HUES48 (cell line): ENCODE data around the gene TRIM37.
A peak's percentile ranks its signal among the peaks of the same experiment; 100 is the strongest.

Source experiments
- H3K27ac ChIP-seq: one replicate; pipeline ENCODE4 v1.7.0; 2013; ENCODE audit warnings: low read depth, low read length, inconsistent platforms
- H3K27me3 ChIP-seq: 2 replicates; pipeline ENCODE4 v1.6.1; 2013; ENCODE audit warnings: mild to moderate bottlenecking, low read length; ENCODE audit not compliant: control insufficient read depth, insufficient read depth
- H3K36me3 ChIP-seq: 2 replicates; pipeline ENCODE4 v1.6.1; 2013; ENCODE audit warnings: low read length; ENCODE audit not compliant: control insufficient read depth, insufficient read depth
- H3K4me1 ChIP-seq: 2 replicates; pipeline ENCODE4 v1.6.1; 2013; ENCODE audit warnings: mild to moderate bottlenecking, low read length; ENCODE audit not compliant: control insufficient read depth, insufficient read depth
- H3K4me3 ChIP-seq: 2 replicates; pipeline ENCODE4 v1.5.1; 2013; ENCODE audit warnings: mild to moderate bottlenecking, low read depth, low read length
- H3K9ac ChIP-seq: 2 replicates; pipeline ENCODE4 v1.6.1; 2013; ENCODE audit warnings: mild to moderate bottlenecking, low read depth, low read length, moderate library complexity
- H3K9me3 ChIP-seq: 2 replicates; pipeline ENCODE4 v1.6.1; 2013; ENCODE audit warnings: low read length; ENCODE audit not compliant: control insufficient read depth, insufficient read depth

The TRIM37 gene

GRCh38 chr17:59106463-59107305, at the start of gene TRIM37:
Gene TRIM37 (minus strand): TSS chr17:59106880. CDS start chr17:59106461, 419 bp downstream.
- H3K27ac ChIP-seq: peak within 1 kb of the TSS; percentile 96
- H3K4me1 ChIP-seq: no peaks in the 10 kb centered on the region
- H3K9ac ChIP-seq: peak within 1 kb of the TSS; percentile 85
- no peaks in the 10 kb centered on the region for H3K9me3 ChIP-seq
- H3K4me3 ChIP-seq: peak within 1 kb of the TSS; percentile 96
- H3K27me3 ChIP-seq: no peaks in the 10 kb centered on the region
- H3K36me3 ChIP-seq: peaks cover 34% of the 10 kb centered on the region

- Histone ChIP-seq H3K27ac (peak within 1 kb of the TSS; percentile 98), H3K9me3 (no peaks in the 10 kb centered on the region), H3K27me3 (no peaks in the 10 kb centered on the region), H3K4me1 (peaks cover 26% of the 10 kb centered on the region), H3K9ac (peak within 1 kb of the TSS; percentile 88), H3K36me3 (0 out of 2 replicates have a peak, but pooled peaks cover 4% of the 10 kb centered on the region), H3K4me3 (peak within 1 kb of the TSS; percentile 68)
Observed at GRCh38 chr17:59155439-59156177, 48.9 kb upstream of the TRIM37 start, which contains the start of gene PRR11. Gene PRR11 (plus strand): TSS chr17:59155746. CDS start chr17:59169753, 14,007 bp downstream.

- H3K4me1 ChIP-seq: peaks cover 26% of the 10 kb centered on the region
- H3K27ac ChIP-seq: peak within 1 kb of the TSS; percentile 98
- no peaks in the 10 kb centered on the region for H3K9me3 ChIP-seq
Observed at GRCh38 chr17:59154721-59155438, 48.2 kb upstream of the TRIM37 start, which contains the start of gene SKA2. Gene SKA2 (minus strand): TSS chr17:59155186. CDS start chr17:59155163, 23 bp downstream.

GRCh38 chr17:59154292-59154720, 47.6 kb upstream of the TRIM37 start:
- peak overlapping the region; percentile 98 for H3K27ac ChIP-seq
- peak overlapping the region; percentile 68 for H3K4me3 ChIP-seq
- 0 out of 2 replicates have a peak, but pooled peaks cover 2% of the 10 kb centered on the region for H3K36me3 ChIP-seq
- no peaks in the 10 kb centered on the region for H3K27me3 ChIP-seq
- H3K9me3 ChIP-seq: no peaks in the 10 kb centered on the region
- H3K9ac ChIP-seq: peak overlapping the region; percentile 88
- peaks cover 26% of the 10 kb centered on the region for H3K4me1 ChIP-seq

More at GRCh38 chr17:59154721-59155438, 48.2 kb upstream of the TRIM37 start, which contains the start of gene SKA2:
- Histone ChIP-seq H3K27me3 (no peaks in the 10 kb centered on the region), H3K4me3 (peak within 1 kb of the TSS; percentile 68), H3K36me3 (0 out of 2 replicates have a peak, but pooled peaks cover 4% of the 10 kb centered on the region), H3K9ac (peak within 1 kb of the TSS; percentile 88)

GRCh38 chr17:59152925-59153324, 46.2 kb upstream of the TRIM37 start:
- Histone ChIP-seq H3K27ac (no peak overlapping the region), H3K4me3 (peak overlapping the region; percentile 68), H3K9me3 (no peaks in the 10 kb centered on the region), H3K9ac (no peak overlapping the region; the same call in 1 of the 2 replicates), H3K27me3 (no peaks in the 10 kb centered on the region), H3K4me1 (peaks cover 26% of the 10 kb centered on the region), H3K36me3 (no peaks in the 10 kb centered on the region)

- Histone ChIP-seq H3K27me3 (no peaks in the 10 kb centered on the region), H3K36me3 (no peaks in the 10 kb centered on the region), H3K9me3 (no peaks in the 10 kb centered on the region), H3K27ac (no peak overlapping the region), H3K4me1 (peaks cover 26% of the 10 kb centered on the region), H3K9ac (no peak overlapping the region; the same call in 1 of the 2 replicates), H3K4me3 (peak overlapping the region; percentile 24; the same call in 1 of the 2 replicates)
Observed at GRCh38 chr17:59151591-59151990, 44.9 kb upstream of the TRIM37 start.

- Histone ChIP-seq H3K27me3 (no peaks in the 10 kb centered on the region), H3K36me3 (no peaks in the 10 kb centered on the region), H3K4me1 (peaks cover 26% of the 10 kb centered on the region), H3K9ac (no peak overlapping the region), H3K4me3 (no peak overlapping the region), H3K9me3 (no peaks in the 10 kb centered on the region), H3K27ac (no peak overlapping the region)
Observed at GRCh38 chr17:59151006-59151405, 44.3 kb upstream of the TRIM37 start.

GRCh38 chr17:59149841-59150511, 43.3 kb upstream of the TRIM37 start:
- no peak overlapping the region for H3K4me3 ChIP-seq
- no peaks in the 10 kb centered on the region for H3K27me3 ChIP-seq
- no peaks in the 10 kb centered on the region for H3K36me3 ChIP-seq
- H3K9me3 ChIP-seq: no peaks in the 10 kb centered on the region
- H3K4me1 ChIP-seq: peaks cover 26% of the 10 kb centered on the region
- no peak overlapping the region for H3K27ac ChIP-seq
- no peak overlapping the region for H3K9ac ChIP-seq

GRCh38 chr17:59149051-59149450, 42.4 kb upstream of the TRIM37 start:
- Histone ChIP-seq H3K9me3 (no peaks in the 10 kb centered on the region), H3K9ac (no peak overlapping the region), H3K27ac (no peak overlapping the region), H3K36me3 (0 out of 2 replicates have a peak, but pooled peaks cover 4% of the 10 kb centered on the region), H3K4me3 (no peak overlapping the region), H3K27me3 (no peaks in the 10 kb centered on the region), H3K4me1 (peaks cover 26% of the 10 kb centered on the region)

GRCh38 chr17:59145571-59146096, 39.0 kb upstream of the TRIM37 start:
- no peak overlapping the region for H3K9ac ChIP-seq
- H3K4me1 ChIP-seq: no peaks in the 10 kb centered on the region
- 0 out of 2 replicates have a peak, but pooled peaks cover 4% of the 10 kb centered on the region for H3K36me3 ChIP-seq
- no peak overlapping the region for H3K4me3 ChIP-seq
- H3K9me3 ChIP-seq: no peaks in the 10 kb centered on the region
- no peak overlapping the region for H3K27ac ChIP-seq
- no peaks in the 10 kb centered on the region for H3K27me3 ChIP-seq
